Measurements from ENCODE around the gene HSD17B2. TPM values are rescaled to one million over a fixed set of nuclear protein-coding genes. Genes with fewer than 3 reads are reported as not detected.

The HSD17B2 gene, protein sequence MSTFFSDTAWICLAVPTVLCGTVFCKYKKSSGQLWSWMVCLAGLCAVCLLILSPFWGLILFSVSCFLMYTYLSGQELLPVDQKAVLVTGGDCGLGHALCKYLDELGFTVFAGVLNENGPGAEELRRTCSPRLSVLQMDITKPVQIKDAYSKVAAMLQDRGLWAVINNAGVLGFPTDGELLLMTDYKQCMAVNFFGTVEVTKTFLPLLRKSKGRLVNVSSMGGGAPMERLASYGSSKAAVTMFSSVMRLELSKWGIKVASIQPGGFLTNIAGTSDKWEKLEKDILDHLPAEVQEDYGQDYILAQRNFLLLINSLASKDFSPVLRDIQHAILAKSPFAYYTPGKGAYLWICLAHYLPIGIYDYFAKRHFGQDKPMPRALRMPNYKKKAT
- not detected in 2 replicates for polyA plus RNA-seq (2013)

DNA sequence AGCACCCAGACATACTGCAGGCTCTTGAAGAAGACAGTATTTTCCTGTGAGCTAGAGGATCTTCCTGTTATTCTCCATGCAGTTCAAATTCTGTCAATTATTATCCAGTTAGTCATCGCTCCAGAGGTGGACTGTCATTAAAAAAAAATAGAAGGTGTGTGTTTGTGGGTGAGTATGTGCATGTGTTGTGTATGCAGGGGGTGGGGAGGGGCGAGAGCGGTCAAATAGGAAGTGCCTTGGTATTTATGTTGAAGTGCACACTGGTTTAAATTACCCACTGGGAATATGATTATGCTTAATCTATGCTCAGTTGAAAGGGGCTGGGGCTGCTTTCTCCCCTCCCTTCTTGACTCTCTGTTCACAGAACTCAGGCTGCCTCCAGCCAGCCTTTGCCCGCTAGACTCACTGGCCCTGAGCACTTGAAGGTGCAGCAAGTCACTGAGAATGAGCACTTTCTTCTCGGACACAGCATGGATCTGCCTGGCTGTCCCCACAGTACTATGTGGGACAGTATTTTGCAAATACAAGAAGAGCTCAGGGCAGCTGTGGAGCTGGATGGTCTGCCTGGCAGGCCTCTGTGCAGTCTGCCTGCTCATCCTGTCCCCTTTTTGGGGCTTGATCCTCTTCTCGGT, at the start of gene HSD17B2:
Gene HSD17B2 (plus strand): TSS at position 273 of the 632 bp plus-strand sequence. CDS start 172 bp downstream, at position 445.
- H2BK120ac ChIP-seq (ENCODE audit: insufficient read depth, low read length, poor library complexity) = no peak within 1 kb of the TSS
- no peak within 1 kb of the TSS for H4K8ac ChIP-seq (ENCODE audit: low read depth, low read length)
- H2BK12ac ChIP-seq (ENCODE audit: low read length) = no peak within 1 kb of the TSS
- no peaks in the 10 kb centered on the region for H3K27me3 ChIP-seq (ENCODE audit: insufficient read depth, low read length)
- H3K18ac ChIP-seq (ENCODE audit: low read length) = no peak within 1 kb of the TSS
- no peak within 1 kb of the TSS for H2AFZ ChIP-seq (ENCODE audit: insufficient read depth, low read length, poor library complexity)
- no CpG with 5 or more reads among the region's 6 CpGs for WGBS (ENCODE audit: extremely low coverage, insufficient coverage, insufficient read length)
- no peak within 1 kb of the TSS for H3K9ac ChIP-seq (ENCODE audit: low read length)
- H3K4me3 ChIP-seq (ENCODE audit: low read depth, low read length) = no peak within 1 kb of the TSS
- H3K4ac ChIP-seq (ENCODE audit: low read depth, low read length) = no peak within 1 kb of the TSS
- peak in 1 of 2 donors; percentile 31 for DNase-seq
- H2AK5ac ChIP-seq (ENCODE audit: low read length) = no peak within 1 kb of the TSS
- H2BK5ac ChIP-seq (ENCODE audit: low read depth, low read length, poor library complexity) = no peak within 1 kb of the TSS
- H3K27ac ChIP-seq (ENCODE audit: low read depth, low read length) = no peak within 1 kb of the TSS
- no peaks in the 10 kb centered on the region for H3K79me1 ChIP-seq (ENCODE audit: low read length)
- H4K12ac ChIP-seq (ENCODE audit: low read depth, low read length) = no peak within 1 kb of the TSS
- H3K23ac ChIP-seq (ENCODE audit: low read length) = no peak within 1 kb of the TSS
- no peaks in the 10 kb centered on the region for H3K79me2 ChIP-seq (ENCODE audit: control insufficient read depth, insufficient read depth, low read length, poor library complexity)
- H3K4me1 ChIP-seq (ENCODE audit: control insufficient read depth in 1 of 2, insufficient read depth in 2 of 2, low read length in 2 of 2) = peaks cover 0 to 4% of the 10 kb centered on the region in 2 experiments
- H3K14ac ChIP-seq (ENCODE audit: low read length) = no peak within 1 kb of the TSS
- no peak within 1 kb of the TSS for H4K91ac ChIP-seq (ENCODE audit: low read depth, low read length)
- no peak within 1 kb of the TSS for H3K4me2 ChIP-seq (ENCODE audit: low read length)
- H3K9me3 ChIP-seq (ENCODE audit: insufficient read depth, low read depth, low read length) = no peaks in the 10 kb centered on the region
- H3K36me3 ChIP-seq (ENCODE audit: control insufficient read depth in 1 of 2, insufficient read depth in 2 of 2, low read length in 2 of 2) = no peaks in the 10 kb centered on the region

DNA sequence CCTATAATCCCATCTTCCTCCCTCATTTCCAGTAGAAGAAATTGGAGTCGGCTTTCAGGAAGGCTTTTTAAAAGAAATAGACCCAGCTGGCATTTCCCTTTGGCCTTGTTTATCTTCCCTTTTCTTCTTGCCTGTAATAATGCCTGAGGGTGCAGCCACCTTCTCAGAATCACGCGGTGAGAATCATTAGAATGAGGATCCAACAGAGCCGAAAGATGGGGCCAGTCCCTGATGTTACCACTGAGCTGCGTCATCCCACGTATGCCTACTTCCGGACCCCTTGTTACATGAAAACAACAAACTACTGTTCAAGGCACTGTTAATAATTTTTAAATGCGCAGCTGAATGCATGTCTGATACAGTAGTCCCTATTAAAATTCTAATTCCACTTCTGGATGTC, 47.9 kb upstream of the HSD17B2 start:
- no peak for DNase-seq
- Histone ChIP-seq H3K4me1 (ENCODE audit: control insufficient read depth in 1 of 2, insufficient read depth in 2 of 2, low read length in 2 of 2) (no peaks in the 10 kb centered on the region), H3K36me3 (ENCODE audit: control insufficient read depth in 1 of 2, insufficient read depth in 2 of 2, low read length in 2 of 2) (no peaks in the 10 kb centered on the region), H2BK12ac (ENCODE audit: low read length) (no peak overlapping the region), H3K18ac (ENCODE audit: low read length) (no peak overlapping the region), H3K9ac (ENCODE audit: low read length) (no peak overlapping the region), H3K79me1 (ENCODE audit: low read length) (no peaks in the 10 kb centered on the region), H3K27ac (ENCODE audit: low read depth, low read length) (no peak overlapping the region), H3K4me2 (ENCODE audit: low read length) (no peak overlapping the region), H3K79me2 (ENCODE audit: control insufficient read depth, insufficient read depth, low read length, poor library complexity) (no peaks in the 10 kb centered on the region), H3K14ac (ENCODE audit: low read length) (no peak overlapping the region), H3K9me3 (ENCODE audit: insufficient read depth, low read depth, low read length) (no peaks in the 10 kb centered on the region), H3K4ac (ENCODE audit: low read depth, low read length) (no peak overlapping the region), H3K23ac (ENCODE audit: low read length) (no peak overlapping the region), H4K91ac (ENCODE audit: low read depth, low read length) (no peak overlapping the region), H2BK120ac (ENCODE audit: insufficient read depth, low read length, poor library complexity) (no peak overlapping the region), H2BK5ac (ENCODE audit: low read depth, low read length, poor library complexity) (no peak overlapping the region), H4K12ac (ENCODE audit: low read depth, low read length) (no peak overlapping the region), H2AFZ (ENCODE audit: insufficient read depth, low read length, poor library complexity) (no peak overlapping the region), H3K27me3 (ENCODE audit: insufficient read depth, low read length) (no peaks in the 10 kb centered on the region), H3K4me3 (ENCODE audit: low read depth, low read length) (no peak overlapping the region), H4K8ac (ENCODE audit: low read depth, low read length) (no peak overlapping the region), H2AK5ac (ENCODE audit: low read length) (no peak overlapping the region)
- WGBS (ENCODE audit: extremely low coverage, insufficient coverage, insufficient read length) = no CpG with 5 or more reads among the region's 8 CpGs

DNA sequence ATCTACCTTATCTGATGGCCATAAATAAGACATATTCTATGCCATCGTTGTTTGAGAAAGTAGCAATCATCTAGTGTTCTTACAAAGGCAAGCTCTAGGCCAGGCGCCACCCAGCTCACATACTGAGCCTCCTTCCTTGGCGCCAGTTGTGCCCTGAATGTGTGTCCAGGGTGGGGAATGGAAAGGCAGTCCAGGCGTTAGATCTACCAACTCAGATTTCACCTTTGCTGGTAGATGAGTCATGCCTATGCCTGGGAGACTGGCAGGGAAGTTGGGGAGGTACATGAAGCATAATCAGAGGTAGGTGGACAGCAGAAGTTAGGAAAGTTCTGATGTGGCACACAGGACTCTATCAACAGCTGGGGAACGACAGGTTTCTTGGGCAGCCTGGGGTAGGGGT, 47.3 kb upstream of the HSD17B2 start:
- H3K14ac ChIP-seq (ENCODE audit: low read length) = no peak overlapping the region
- no peak overlapping the region for H3K18ac ChIP-seq (ENCODE audit: low read length)
- no peak overlapping the region for H3K4me2 ChIP-seq (ENCODE audit: low read length)
- no peak overlapping the region for H4K12ac ChIP-seq (ENCODE audit: low read depth, low read length)
- H3K4ac ChIP-seq (ENCODE audit: low read depth, low read length) = no peak overlapping the region
- H3K36me3 ChIP-seq (ENCODE audit: control insufficient read depth in 1 of 2, insufficient read depth in 2 of 2, low read length in 2 of 2) = no peaks in the 10 kb centered on the region
- no CpG with 5 or more reads among the region's 5 CpGs for WGBS (ENCODE audit: extremely low coverage, insufficient coverage, insufficient read length)
- no peak overlapping the region for H2BK5ac ChIP-seq (ENCODE audit: low read depth, low read length, poor library complexity)
- no peak overlapping the region for H3K23ac ChIP-seq (ENCODE audit: low read length)
- no peak overlapping the region for H3K4me3 ChIP-seq (ENCODE audit: low read depth, low read length)
- no peaks in the 10 kb centered on the region for H3K79me2 ChIP-seq (ENCODE audit: control insufficient read depth, insufficient read depth, low read length, poor library complexity)
- H3K27me3 ChIP-seq (ENCODE audit: insufficient read depth, low read length) = no peaks in the 10 kb centered on the region
- H3K27ac ChIP-seq (ENCODE audit: low read depth, low read length) = no peak overlapping the region
- no peak overlapping the region for H4K8ac ChIP-seq (ENCODE audit: low read depth, low read length)
- peak; percentile 14 to 54 for DNase-seq
- no peaks in the 10 kb centered on the region for H3K79me1 ChIP-seq (ENCODE audit: low read length)
- H2BK12ac ChIP-seq (ENCODE audit: low read length) = no peak overlapping the region
- H3K9ac ChIP-seq (ENCODE audit: low read length) = no peak overlapping the region
- H4K91ac ChIP-seq (ENCODE audit: low read depth, low read length) = no peak overlapping the region
- H2AK5ac ChIP-seq (ENCODE audit: low read length) = no peak overlapping the region
- no peaks in the 10 kb centered on the region for H3K9me3 ChIP-seq (ENCODE audit: insufficient read depth, low read depth, low read length)
- no peak overlapping the region for H2BK120ac ChIP-seq (ENCODE audit: insufficient read depth, low read length, poor library complexity)
- no peak overlapping the region for H2AFZ ChIP-seq (ENCODE audit: insufficient read depth, low read length, poor library complexity)
- H3K4me1 ChIP-seq (ENCODE audit: control insufficient read depth in 1 of 2, insufficient read depth in 2 of 2, low read length in 2 of 2) = no peaks in the 10 kb centered on the region

GRCh38 chr16:81992859-81993258, 42.2 kb upstream of the HSD17B2 start:
- H3K79me1 ChIP-seq (ENCODE audit: low read length) = no peaks in the 10 kb centered on the region
- H2BK12ac ChIP-seq (ENCODE audit: low read length) = no peak overlapping the region
- peaks cover 0 to 8% of the 10 kb centered on the region in 2 experiments for H3K4me1 ChIP-seq (ENCODE audit: control insufficient read depth in 1 of 2, insufficient read depth in 2 of 2, low read length in 2 of 2)
- no peak overlapping the region for H2AK5ac ChIP-seq (ENCODE audit: low read length)
- no peak overlapping the region for H2BK120ac ChIP-seq (ENCODE audit: insufficient read depth, low read length, poor library complexity)
- H3K4me3 ChIP-seq (ENCODE audit: low read depth, low read length) = no peak overlapping the region
- no peak overlapping the region for H3K4ac ChIP-seq (ENCODE audit: low read depth, low read length)
- H3K9me3 ChIP-seq (ENCODE audit: insufficient read depth, low read depth, low read length) = no peaks in the 10 kb centered on the region
- no peak overlapping the region for H3K4me2 ChIP-seq (ENCODE audit: low read length)
- H4K8ac ChIP-seq (ENCODE audit: low read depth, low read length) = no peak overlapping the region
- no peak overlapping the region for H2AFZ ChIP-seq (ENCODE audit: insufficient read depth, low read length, poor library complexity)
- H3K9ac ChIP-seq (ENCODE audit: low read length) = no peak overlapping the region
- no CpG with 5 or more reads among the region's 3 CpGs for WGBS (ENCODE audit: extremely low coverage, insufficient coverage, insufficient read length)
- no peak overlapping the region for H3K18ac ChIP-seq (ENCODE audit: low read length)
- H3K79me2 ChIP-seq (ENCODE audit: control insufficient read depth, insufficient read depth, low read length, poor library complexity) = no peaks in the 10 kb centered on the region
- no peak overlapping the region for H3K14ac ChIP-seq (ENCODE audit: low read length)
- no peak overlapping the region for H3K23ac ChIP-seq (ENCODE audit: low read length)
- no peak for DNase-seq
- H3K36me3 ChIP-seq (ENCODE audit: control insufficient read depth in 1 of 2, insufficient read depth in 2 of 2, low read length in 2 of 2) = no peaks in the 10 kb centered on the region
- no peaks in the 10 kb centered on the region for H3K27me3 ChIP-seq (ENCODE audit: insufficient read depth, low read length)
- no peak overlapping the region for H3K27ac ChIP-seq (ENCODE audit: low read depth, low read length)
- H4K12ac ChIP-seq (ENCODE audit: low read depth, low read length) = no peak overlapping the region
- no peak overlapping the region for H2BK5ac ChIP-seq (ENCODE audit: low read depth, low read length, poor library complexity)
- H4K91ac ChIP-seq (ENCODE audit: low read depth, low read length) = no peak overlapping the region
